ENCODE data around the gene RASSF10. TPM values are rescaled to one million over a fixed set of nuclear protein-coding genes. Genes with fewer than 3 reads are reported as not detected.

Gene RASSF10
- total RNA-seq, 1 donor from 2014 or later: 4.8 TPM

DNA sequence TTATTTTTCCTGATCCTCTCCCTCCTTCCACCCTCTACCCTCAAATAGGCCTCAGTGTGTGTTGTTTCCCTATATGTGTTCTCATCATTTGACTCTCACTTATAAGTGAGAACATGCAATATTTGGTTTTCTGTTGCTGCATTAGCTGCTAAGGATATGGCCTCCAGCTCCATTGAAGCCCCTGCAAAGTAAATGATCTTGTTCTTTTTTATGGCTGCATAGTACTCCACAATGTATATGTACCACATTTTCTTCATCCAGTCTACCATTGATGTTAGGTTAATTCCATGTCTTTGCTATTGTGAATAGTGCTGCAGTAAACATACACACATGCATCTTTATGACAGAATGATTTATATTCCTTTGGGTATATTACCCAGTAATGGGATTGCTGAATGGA lies 13.3 kb upstream of the RASSF10 start:
- Histone ChIP-seq H3K27me3 (no peaks in the 10 kb centered on the region), H3K4me1 (no peaks in the 10 kb centered on the region), H3K9me3 (no peaks in the 10 kb centered on the region), H3K36me3 (no peaks in the 10 kb centered on the region), H3K4me3 (no peak overlapping the region), H3K27ac (no peak overlapping the region)
- ATAC-seq (no peak), DNase-seq (no peak)
- intact Hi-C loops (cut with DNase I): no loop called here
- no peak for TF ChIP-seq CTCF (IDR thresholded peaks at IDR 0.05)

DNA sequence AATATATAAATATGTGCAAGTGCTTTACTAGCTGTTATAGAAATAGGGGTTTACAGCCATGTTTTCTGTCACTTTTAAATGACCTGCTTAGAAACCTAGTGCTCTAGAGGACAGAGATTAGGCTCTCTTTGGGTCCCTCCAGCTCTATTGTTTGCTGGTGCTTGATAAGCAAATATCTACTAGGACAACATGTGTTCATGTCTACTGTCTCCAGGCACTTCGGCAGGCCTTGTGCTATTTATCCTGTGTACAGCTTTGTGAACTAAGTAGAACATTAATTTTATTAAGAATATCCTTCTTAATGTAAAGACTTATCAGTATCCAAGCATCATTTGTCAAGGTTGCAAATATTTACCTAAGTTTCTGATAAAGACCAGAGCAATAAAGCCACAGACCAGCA lies 11.9 kb upstream of the RASSF10 start:
- DNase-seq: no peak
- ATAC-seq: no peak
- intact Hi-C loops (cut with DNase I): no loop called here
- Histone ChIP-seq H3K4me3 (no peak overlapping the region), H3K9me3 (no peaks in the 10 kb centered on the region), H3K27ac (no peak overlapping the region), H3K36me3 (no peaks in the 10 kb centered on the region), H3K27me3 (no peaks in the 10 kb centered on the region), H3K4me1 (no peaks in the 10 kb centered on the region)
- TF ChIP-seq CTCF (IDR thresholded peaks at IDR 0.05): no peak

- Histone ChIP-seq H3K36me3 (no peaks in the 10 kb centered on the region), H3K27ac (no peak overlapping the region), H3K27me3 (no peaks in the 10 kb centered on the region), H3K4me1 (no peaks in the 10 kb centered on the region), H3K9me3 (no peaks in the 10 kb centered on the region), H3K4me3 (no peak overlapping the region)
- DNase-seq (no peak), ATAC-seq (no peak)
- no peak for TF ChIP-seq CTCF (IDR thresholded peaks at IDR 0.05)
- intact Hi-C loops (cut with DNase I): no loop called here
Measured at GRCh38 chr11:12998336-12998735, 10.8 kb upstream of the RASSF10 start.

- intact Hi-C loops (cut with DNase I): no loop called here
- Histone ChIP-seq H3K4me3 (no peak overlapping the region), H3K9me3 (no peaks in the 10 kb centered on the region), H3K27me3 (peaks cover 3% of the 10 kb centered on the region), H3K4me1 (no peaks in the 10 kb centered on the region), H3K27ac (no peak overlapping the region), H3K36me3 (no peaks in the 10 kb centered on the region)
- ATAC-seq (no peak), DNase-seq (no peak)
- TF ChIP-seq CTCF (IDR thresholded peaks at IDR 0.05): no peak
Measured at GRCh38 chr11:12999597-12999996, 9.5 kb upstream of the RASSF10 start.

DNA sequence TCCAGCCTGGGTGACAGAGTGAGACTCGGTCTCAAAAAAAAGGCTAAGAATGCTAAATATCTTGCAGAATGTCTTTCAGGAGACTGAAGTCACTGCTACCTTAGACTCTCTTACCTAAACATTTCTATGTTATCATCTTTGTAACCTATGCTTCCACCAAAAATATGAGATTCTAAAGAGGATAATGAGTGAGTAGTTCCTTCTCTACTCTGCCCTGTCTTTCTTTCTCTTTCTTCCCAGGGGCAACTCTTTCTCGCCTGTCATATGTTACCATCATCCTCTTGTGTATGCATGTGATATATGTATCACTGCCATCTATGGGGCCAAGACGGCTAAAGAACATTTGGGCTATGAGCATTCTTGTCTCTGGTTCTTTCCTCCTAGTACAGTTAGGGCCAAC lies 9.0 kb upstream of the RASSF10 start:
- no peak for TF ChIP-seq CTCF (IDR thresholded peaks at IDR 0.05)
- DNase-seq (no peak), ATAC-seq (no peak)
- Histone ChIP-seq H3K4me3 (no peak overlapping the region), H3K27ac (no peak overlapping the region), H3K9me3 (no peaks in the 10 kb centered on the region), H3K4me1 (no peaks in the 10 kb centered on the region), H3K36me3 (no peaks in the 10 kb centered on the region), H3K27me3 (peaks cover 6% of the 10 kb centered on the region)
- intact Hi-C loops (cut with DNase I): no loop called here

DNA sequence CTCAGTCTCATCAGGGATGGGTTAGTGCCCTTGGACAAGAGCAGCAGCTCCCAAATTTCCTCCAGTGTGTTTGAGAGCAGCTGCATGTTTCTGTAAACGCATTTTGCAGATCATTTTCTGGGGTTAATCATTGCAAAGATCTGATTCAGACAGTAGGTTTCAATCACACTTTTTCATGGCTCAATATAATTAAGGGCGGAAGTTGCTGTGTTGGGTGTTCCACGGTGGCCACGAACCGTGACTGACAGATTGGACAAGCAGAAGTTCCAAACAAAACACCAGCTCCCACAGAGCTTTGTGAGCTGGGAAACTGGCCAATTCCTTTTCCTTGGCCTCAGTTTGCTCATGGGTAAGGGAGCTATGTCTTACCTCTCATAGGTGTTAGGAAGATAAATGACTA lies 8.4 kb upstream of the RASSF10 start:
- H3K4me3 ChIP-seq: no peak overlapping the region

More for the DNA sequence above, 8.4 kb upstream of the RASSF10 start:
- TF ChIP-seq CTCF (IDR thresholded peaks at IDR 0.05): no peak
- Histone ChIP-seq H3K27ac (no peak overlapping the region), H3K36me3 (no peaks in the 10 kb centered on the region), H3K27me3 (peaks cover 6% of the 10 kb centered on the region), H3K9me3 (no peaks in the 10 kb centered on the region), H3K4me1 (no peaks in the 10 kb centered on the region)
- ATAC-seq (no peak), DNase-seq (no peak)
- intact Hi-C loops (cut with DNase I): no loop called here
